NCI-H345 (cell line): Measurements from ENCODE around the gene TCF25.
A peak's percentile ranks its signal among the peaks of the same experiment; 100 is the strongest.

Experiments used
- DNase-seq: peaks from one replicate; lab custom pipeline; 2025; lab: John Stamatoyannopoulos, UW

Gene TCF25

GRCh38 chr16:89844739-89845339 lies 28.6 kb upstream of the TCF25 start:
- no peak for DNase-seq

GRCh38 chr16:89845417-89845816 lies 28.0 kb upstream of the TCF25 start:
- no peak for DNase-seq

GRCh38 chr16:89847051-89847939 lies 26.1 kb upstream of the TCF25 start:
- peak; percentile 51 for DNase-seq

GRCh38 chr16:89847940-89848297 lies 25.5 kb upstream of the TCF25 start:
- DNase-seq: no peak

GRCh38 chr16:89848974-89849373 lies 24.4 kb upstream of the TCF25 start:
- DNase-seq: no peak

- DNase-seq: no peak
These were observed 19.9 kb upstream of the TCF25 start for GRCh38 chr16:89853306-89853993.

GRCh38 chr16:89855301-89855945 lies 18.0 kb upstream of the TCF25 start:
- no peak for DNase-seq

GRCh38 chr16:89855986-89856385 lies 17.4 kb upstream of the TCF25 start:
- no peak for DNase-seq

- DNase-seq: no peak
These were observed 14.3 kb upstream of the TCF25 start for GRCh38 chr16:89858973-89859614.

- no peak for DNase-seq
These were observed 13.8 kb upstream of the TCF25 start for GRCh38 chr16:89859615-89860007.

- DNase-seq: peak; percentile 16
These were observed 12.6 kb upstream of the TCF25 start for GRCh38 chr16:89860747-89861304.

- DNase-seq: no peak
These were observed 11.7 kb upstream of the TCF25 start for GRCh38 chr16:89861648-89862047.

GRCh38 chr16:89862732-89863131 lies 10.7 kb upstream of the TCF25 start:
- DNase-seq: no peak

- no peak for DNase-seq
These were observed 9.5 kb upstream of the TCF25 start for GRCh38 chr16:89863741-89864526.

GRCh38 chr16:89864527-89864820 lies 8.9 kb upstream of the TCF25 start:
- DNase-seq: no peak

GRCh38 chr16:89867918-89868317 lies 5.5 kb upstream of the TCF25 start:
- no peak for DNase-seq

GRCh38 chr16:89869911-89870310 lies 3.5 kb upstream of the TCF25 start:
- no peak for DNase-seq

GRCh38 chr16:89870440-89870839 lies 3.0 kb upstream of the TCF25 start:
- DNase-seq: no peak

- no peak for DNase-seq
These were observed 1.5 kb upstream of the TCF25 start for GRCh38 chr16:89871895-89872294.

GRCh38 chr16:89873972-89874689 lies 739 bp downstream of the TCF25 start:
- DNase-seq: peak; percentile 87
